ENCODE measurements around the gene PNLIPRP3.

The PNLIPRP3 gene

DNA sequence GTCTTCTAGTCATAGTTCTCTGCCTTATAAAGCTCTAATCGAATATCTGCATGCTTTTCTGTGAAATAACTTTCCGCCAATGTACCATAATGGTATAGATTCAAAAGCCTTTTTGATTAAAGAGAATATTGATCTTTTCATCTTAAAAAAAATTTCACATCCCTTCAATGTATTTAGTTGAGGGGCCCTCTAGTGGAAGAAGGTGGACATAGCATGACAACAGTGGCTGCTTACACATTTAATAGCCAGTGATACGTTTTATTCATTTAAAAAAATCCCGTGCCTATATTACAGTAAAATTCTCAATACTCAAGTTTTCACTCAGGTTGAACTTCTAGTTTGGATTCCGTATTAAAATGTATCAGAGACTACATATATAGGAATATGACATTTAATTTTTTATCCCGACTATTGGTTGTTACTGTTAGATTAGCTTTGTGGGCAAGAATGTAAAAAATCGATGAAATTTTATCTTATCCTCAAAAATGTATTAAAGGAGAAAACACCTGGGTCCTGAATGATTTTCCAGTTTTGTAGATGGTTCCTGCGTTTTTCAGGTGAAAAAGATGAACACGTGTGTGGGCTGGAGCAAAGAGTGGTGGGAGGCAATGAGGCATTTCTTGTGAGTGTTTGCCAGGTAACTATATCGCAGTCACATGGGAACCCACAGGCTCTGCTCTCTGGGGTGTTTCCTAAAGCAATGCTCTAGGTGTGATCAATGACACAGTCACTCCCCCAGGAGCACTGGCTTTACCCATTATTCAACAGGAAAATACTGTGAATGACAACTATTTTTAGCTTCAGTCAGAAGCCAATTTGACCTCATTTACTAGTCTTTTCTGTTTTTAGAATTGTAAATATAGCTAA, 94.0 kb downstream of the PNLIPRP3 start:
- no peak for DNase-seq

DNA sequence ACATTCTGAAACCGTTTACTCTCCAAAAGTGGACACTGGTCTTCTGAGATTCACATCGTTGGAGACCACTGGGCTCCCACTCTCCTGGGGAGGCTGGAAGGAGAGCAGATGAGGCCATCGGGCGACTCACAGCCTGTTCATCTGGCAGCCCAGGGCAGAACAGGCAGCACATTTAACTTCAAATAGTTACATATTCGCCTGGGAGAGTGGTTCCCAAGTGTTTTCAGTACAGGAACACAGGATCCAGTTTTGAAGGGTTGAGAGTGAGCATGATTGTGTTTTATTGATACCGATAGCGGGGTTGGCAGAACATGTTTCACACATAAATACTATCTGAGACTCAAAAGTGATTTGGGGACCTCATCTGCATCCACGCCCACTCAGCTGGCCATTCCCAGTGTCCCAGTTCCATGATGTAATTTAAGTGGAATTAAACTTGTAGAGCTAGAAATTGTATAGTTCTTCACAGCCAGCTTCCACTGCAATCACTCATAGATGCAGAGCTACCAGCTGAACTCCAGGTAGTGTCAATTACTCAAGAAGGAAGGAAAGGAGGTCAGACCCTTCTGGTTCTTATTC, 95.2 kb downstream of the PNLIPRP3 start:
- no peak for DNase-seq

DNA sequence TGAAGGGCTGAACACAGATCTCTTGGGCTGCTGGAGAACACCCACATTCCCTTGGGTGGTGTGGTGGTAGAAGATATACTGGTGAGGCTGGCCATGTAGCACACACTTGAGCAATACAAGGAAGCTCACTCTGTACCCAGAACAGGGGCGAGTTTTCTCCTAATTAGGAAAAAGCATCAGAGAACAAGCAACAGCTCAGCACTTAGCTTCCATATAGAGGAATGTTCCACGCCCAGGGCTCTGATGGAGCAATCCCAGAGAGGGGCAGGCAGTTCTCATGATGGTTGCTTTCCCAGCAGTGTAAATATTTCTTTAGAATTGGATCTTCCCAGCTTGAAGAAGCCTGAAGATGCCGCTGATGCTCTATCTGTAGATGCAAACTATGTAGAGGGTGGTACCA, 97.1 kb downstream of the PNLIPRP3 start:
- no peak for DNase-seq

DNA sequence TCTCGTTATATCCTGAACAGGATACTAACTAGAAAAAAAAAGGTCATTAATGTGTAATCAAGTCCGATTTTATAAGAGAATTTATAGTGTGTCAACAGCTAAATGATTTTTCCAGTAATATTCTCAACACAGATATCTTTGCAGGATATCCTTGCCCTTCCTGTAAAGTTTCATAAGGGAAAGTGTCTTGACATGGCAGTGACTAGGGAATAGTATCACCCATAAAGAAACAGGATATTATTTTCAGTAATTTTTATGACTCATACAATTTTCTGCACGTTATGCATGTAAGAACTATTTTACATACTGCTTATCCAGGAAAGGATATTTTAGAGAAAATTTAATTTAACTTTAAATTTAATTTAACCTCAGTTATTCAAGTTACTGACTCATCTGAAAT, 98.6 kb downstream of the PNLIPRP3 start:
- DNase-seq: no peak
